ENCODE data around the gene CDNF.

- no peak for TF ChIP-seq POLR2A (IDR thresholded peaks at IDR 0.05)
- TF ChIP-seq, protein P1, sequence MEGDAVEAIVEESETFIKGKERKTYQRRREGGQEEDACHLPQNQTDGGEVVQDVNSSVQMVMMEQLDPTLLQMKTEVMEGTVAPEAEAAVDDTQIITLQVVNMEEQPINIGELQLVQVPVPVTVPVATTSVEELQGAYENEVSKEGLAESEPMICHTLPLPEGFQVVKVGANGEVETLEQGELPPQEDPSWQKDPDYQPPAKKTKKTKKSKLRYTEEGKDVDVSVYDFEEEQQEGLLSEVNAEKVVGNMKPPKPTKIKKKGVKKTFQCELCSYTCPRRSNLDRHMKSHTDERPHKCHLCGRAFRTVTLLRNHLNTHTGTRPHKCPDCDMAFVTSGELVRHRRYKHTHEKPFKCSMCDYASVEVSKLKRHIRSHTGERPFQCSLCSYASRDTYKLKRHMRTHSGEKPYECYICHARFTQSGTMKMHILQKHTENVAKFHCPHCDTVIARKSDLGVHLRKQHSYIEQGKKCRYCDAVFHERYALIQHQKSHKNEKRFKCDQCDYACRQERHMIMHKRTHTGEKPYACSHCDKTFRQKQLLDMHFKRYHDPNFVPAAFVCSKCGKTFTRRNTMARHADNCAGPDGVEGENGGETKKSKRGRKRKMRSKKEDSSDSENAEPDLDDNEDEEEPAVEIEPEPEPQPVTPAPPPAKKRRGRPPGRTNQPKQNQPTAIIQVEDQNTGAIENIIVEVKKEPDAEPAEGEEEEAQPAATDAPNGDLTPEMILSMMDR (IDR thresholded peaks at IDR 0.05) = no peak
Measured at GRCh38 chr10:14843327-14843988, 5.6 kb upstream of the CDNF start.

Measured in thyroid gland (tissue), 4 donors.